GM23338 (cell line): ENCODE data around the gene DHX8. TPM values are rescaled to one million over a fixed set of nuclear protein-coding genes. Genes with fewer than 3 reads are reported as not detected.
A peak's percentile ranks its signal among the peaks of the same experiment; 100 is the strongest.

Source experiments
- ATAC-seq: fragments of 200-7000 bp; cut with Tn5 transposase; 3 replicates; pipeline ENCODE4 v1.9.1; 2020
- DNase-seq: peaks from one replicate; pipeline ENCODE4 v3.0.0-alpha.2; 2015; ENCODE audit warnings: low spot score
- H2AFZ ChIP-seq: fragments of 200-600 bp; sonication (generic); 2 replicates; pipeline ENCODE4 v1.8.0; 2016; ENCODE audit warnings: antibody characterized with exemption, mild to moderate bottlenecking, moderate library complexity
- H3F3A ChIP-seq: fragments of 200-600 bp; sonication (generic); replicated peaks from 2 replicates; pipeline ENCODE4 v1.8.0; 2017; ENCODE audit warnings: antibody characterized with exemption, mixed run types, low read depth
- H3K27ac ChIP-seq: fragments of 200-600 bp; sonication (generic); 2 replicates; pipeline ENCODE4 v1.6.1; 2016; ENCODE audit warnings: low read depth
- H3K27me3 ChIP-seq: fragments of 200-600 bp; sonication (generic); 2 replicates; pipeline ENCODE4 v1.8.0; 2016; ENCODE audit warnings: mild to moderate bottlenecking, mixed run types, moderate library complexity; ENCODE audit not compliant: insufficient read depth
- H3K36me3 ChIP-seq: fragments of 200-600 bp; sonication (generic); 2 replicates; pipeline ENCODE4 v1.8.0; 2016; ENCODE audit warnings: mild to moderate bottlenecking; ENCODE audit not compliant: insufficient read depth
- H3K4me1 ChIP-seq: fragments of 200-600 bp; sonication (generic); 2 replicates; pipeline ENCODE4 v1.8.0; 2016; ENCODE audit warnings: mild to moderate bottlenecking, moderate library complexity; ENCODE audit not compliant: insufficient read depth
- H3K4me2 ChIP-seq: fragments of 200-600 bp; sonication (generic); 2 replicates; pipeline ENCODE4 v1.7.1; 2017; ENCODE audit warnings: mixed run types
- H3K4me3 ChIP-seq: fragments of 200-600 bp; sonication (generic); 2 replicates; pipeline ENCODE4 v1.6.1; 2016; ENCODE audit warnings: mixed run types
- H3K79me2 ChIP-seq: fragments of 200-600 bp; sonication (generic); replicated peaks from 2 replicates; pipeline ENCODE4 v1.8.0; 2017; ENCODE audit warnings: mild to moderate bottlenecking; ENCODE audit not compliant: insufficient read depth
- H3K9me2 ChIP-seq: fragments of 200-600 bp; sonication (generic); 2 replicates; pipeline ENCODE4 v1.8.0; 2017; ENCODE audit not compliant: insufficient read depth
- H4K20me1 ChIP-seq: fragments of 200-600 bp; sonication (generic); replicated peaks from 2 replicates; pipeline ENCODE4 v1.8.0; 2017; ENCODE audit warnings: mild to moderate bottlenecking; ENCODE audit not compliant: insufficient read depth
- H3K27ac Mint-ChIP-seq: 2 replicates; pipeline ENCODE4 v1.8.0; 2020; ENCODE audit warnings: inconsistent platforms, mild to moderate bottlenecking, moderate library complexity, mixed read lengths
- H3K27me3 Mint-ChIP-seq: 3 replicates; pipeline ENCODE4 v1.8.0; 2022; ENCODE audit warnings: low read depth, mild to moderate bottlenecking, moderate library complexity, mixed read lengths, inconsistent platforms; ENCODE audit not compliant: insufficient read depth, poor library complexity
- H3K36me3 Mint-ChIP-seq: 3 replicates; pipeline ENCODE4 v1.8.0; 2021; ENCODE audit warnings: low read depth, mild to moderate bottlenecking, inconsistent platforms, moderate library complexity, mixed read lengths
- H3K4me1 Mint-ChIP-seq: 3 replicates; pipeline ENCODE4 v1.8.0; 2020; ENCODE audit warnings: mild to moderate bottlenecking, inconsistent platforms, mixed read lengths
- H3K4me3 Mint-ChIP-seq: 3 replicates; pipeline ENCODE4 v1.8.0; 2021; ENCODE audit warnings: moderate library complexity, mild to moderate bottlenecking, inconsistent platforms, mixed read lengths
- H3K9me3 Mint-ChIP-seq: 3 replicates; pipeline ENCODE4 v1.8.0; 2020; ENCODE audit warnings: moderate library complexity, mild to moderate bottlenecking, inconsistent platforms, mixed read lengths
- ETS1 ChIP-seq: IDR thresholded peaks from 2 replicates; pipeline ENCODE4 v1.6.1; 2016; ENCODE audit warnings: antibody characterized with exemption
- JUNB ChIP-seq: IDR thresholded peaks from one replicate; pipeline ENCODE4 v1.6.1; 2016; ENCODE audit warnings: antibody characterized with exemption; ENCODE audit not compliant: unreplicated experiment
- POLR2AphosphoS5 ChIP-seq: IDR thresholded peaks from 2 replicates; pipeline ENCODE4 v1.6.1; 2016; ENCODE audit warnings: antibody characterized with exemption, low read depth
- REST ChIP-seq: IDR thresholded peaks from one replicate; pipeline ENCODE4 v1.6.1; 2018; ENCODE audit warnings: antibody characterized with exemption; ENCODE audit not compliant: unreplicated experiment
- ZNF331 ChIP-seq: fragments of 250-450 bp; sonication (Bioruptor Pico); IDR thresholded peaks from 2 replicates; pipeline ENCODE4 v1.5.0; 2020; ENCODE audit warnings: low read depth, mild to moderate bottlenecking, moderate library complexity
- ZNF462 ChIP-seq: fragments of 250-450 bp; sonication (Bioruptor Pico); IDR thresholded peaks from 2 replicates; pipeline ENCODE4 v1.5.0; 2020; ENCODE audit warnings: mild to moderate bottlenecking, moderate library complexity
- polyA plus RNA-seq: library from polyadenylated mRNA; unstranded; fragments of >200 nt; fragmentation: Nextera tagmentation; extraction: Ambion mirVana; gene quantifications from 2 replicates; pipeline ENCODE4 v1.2.1, GENCODE V29; 2016
- total RNA-seq: library from RNA; depleted of rRNA; stranded (reverse); fragments of >200 nt; shearing (Covaris generic); gene quantifications from 2 replicates; pipeline ENCODE4 v1.2.3, GENCODE V29; 2014

Gene DHX8
- total and polyA plus RNA-seq, 2 experiments from 2014 or later = 35.3 to 81.1 TPM

- TF ChIP-seq REST = no peak
- no peak for TF ChIP-seq POLR2AphosphoS5
Observed at GRCh38 chr17:43536236-43536992, 52.6 kb downstream of the DHX8 start (continued).

- Mint-ChIP-seq H3K36me3 (peaks cover 42% of the 10 kb centered on the region), H3K27ac (peak overlapping the region; percentile 87), H3K4me1 (peaks cover 67% of the 10 kb centered on the region), H3K27me3 (peaks cover 24% of the 10 kb centered on the region), H3K9me3 (no peaks in the 10 kb centered on the region; the same call in 2 of the 3 replicates), H3K4me3 (peak overlapping the region; percentile 99)
- H3K27ac ChIP-seq = peak overlapping the region; percentile 61; the same call in 1 of the 2 replicates
- H3K27me3 ChIP-seq = no peaks in the 10 kb centered on the region
- H3K4me1 ChIP-seq = peaks cover 77% of the 10 kb centered on the region
- DNase-seq = peak; percentile 91
- H4K20me1 ChIP-seq = peaks cover 40% of the 10 kb centered on the region
- H3K79me2 ChIP-seq = peaks cover 89% of the 10 kb centered on the region
- H2AFZ ChIP-seq = no peak overlapping the region
- H3K4me3 ChIP-seq = peak overlapping the region; percentile 74
- H3K9me2 ChIP-seq = no peaks in the 10 kb centered on the region
- ATAC-seq = peak; percentile 40
- H3F3A ChIP-seq = peaks cover 14% of the 10 kb centered on the region; the same call in 1 of the 2 replicates
- TF ChIP-seq ZNF462 (CRISPR knock-in tag) = no peak
- no peak for TF ChIP-seq ZNF331
- TF ChIP-seq JUNB = no peak
- no peak for TF ChIP-seq ETS1
- TF ChIP-seq POLR2AphosphoS5 = no peak
- no peaks in the 10 kb centered on the region for H3K36me3 ChIP-seq
- H3K4me2 ChIP-seq = peak overlapping the region; percentile 90
Observed at GRCh38 chr17:43540821-43541674, 57.3 kb downstream of the DHX8 start.
